HG02885 (cell line): Measurements from ENCODE around the gene CCDC71.

ENCODE experiments used
- ATAC-seq: cut with Tn5 transposase; IDR thresholded peaks from one replicate; pipeline ENCODE4 v1.9.1; 2021; ENCODE audit warnings: mild to moderate bottlenecking; ENCODE audit not compliant: unreplicated experiment, poor library complexity

CCDC71 gene

DNA sequence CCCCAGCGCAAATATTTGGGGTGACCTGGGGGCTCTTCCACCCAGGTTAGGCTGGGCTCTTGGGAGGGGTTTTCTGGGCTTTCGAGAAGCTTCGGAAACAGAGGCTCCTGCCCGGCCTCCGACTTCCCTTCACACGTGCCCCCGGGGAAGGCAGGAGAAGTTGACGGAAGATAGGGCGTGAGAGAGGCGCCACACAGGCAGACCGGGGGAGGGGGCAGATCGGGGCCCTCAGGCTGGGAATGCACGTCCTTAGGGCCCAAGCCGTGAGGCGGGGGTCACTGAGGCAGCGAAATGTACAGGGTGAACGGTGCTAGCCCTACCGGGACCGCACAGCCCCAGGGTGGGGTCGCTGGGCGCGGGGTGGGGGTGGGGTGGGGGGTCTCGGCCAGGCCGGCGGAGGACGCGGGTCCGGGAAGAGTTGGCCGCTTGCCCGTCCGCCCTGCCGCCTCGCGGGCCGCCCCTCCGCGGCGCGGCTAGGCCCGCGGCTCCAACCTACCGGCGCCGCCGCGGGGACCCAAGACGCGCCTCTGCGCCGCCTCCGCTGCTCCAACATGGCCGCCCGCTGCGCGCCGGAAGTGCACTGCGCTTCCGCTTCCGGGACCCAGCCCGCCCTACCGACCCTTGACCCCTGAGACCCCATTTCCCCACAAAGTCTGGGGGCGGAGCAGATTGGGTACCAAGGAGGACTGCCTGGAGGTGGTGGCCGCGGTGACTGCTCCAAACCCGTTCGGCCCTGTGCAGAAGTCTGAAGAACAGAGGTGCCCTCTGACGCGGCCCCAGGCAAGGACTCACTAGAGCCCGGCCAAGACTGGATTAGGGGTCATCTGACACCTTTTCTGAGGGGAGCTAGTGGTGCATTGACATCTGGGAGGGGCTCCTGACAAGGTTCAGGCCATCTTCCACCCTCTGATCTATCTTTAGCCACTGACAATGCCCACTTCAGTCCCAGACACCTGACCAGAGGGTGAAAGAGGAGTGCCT is at the start of gene CCDC71:
TSS of gene CCDC71 (minus strand) at position 561 of the 981 bp plus-strand sequence. CDS start 2,123 bp downstream, outside the sequence.
- peak; percentile 83 for ATAC-seq

DNA sequence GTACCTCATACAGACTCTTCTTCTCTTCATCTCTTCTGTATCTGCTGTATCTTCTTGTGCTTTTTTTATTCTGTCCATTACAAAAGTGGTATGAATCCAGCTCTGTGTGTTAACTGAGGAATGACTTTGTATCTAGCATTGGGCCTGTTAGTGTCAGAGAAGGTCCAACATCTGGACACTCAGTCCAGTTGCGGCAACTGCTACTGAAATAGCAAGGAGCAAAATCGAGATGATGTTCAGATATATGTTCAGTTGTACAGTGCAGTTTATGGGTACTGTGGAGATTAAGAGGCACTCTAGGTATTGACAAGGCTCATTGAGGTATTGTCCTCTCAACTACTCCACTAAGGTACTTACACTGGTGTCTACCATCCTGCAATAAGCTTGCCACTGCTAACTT is 47.9 kb upstream of the CCDC71 start:
- ATAC-seq, result no peak

DNA sequence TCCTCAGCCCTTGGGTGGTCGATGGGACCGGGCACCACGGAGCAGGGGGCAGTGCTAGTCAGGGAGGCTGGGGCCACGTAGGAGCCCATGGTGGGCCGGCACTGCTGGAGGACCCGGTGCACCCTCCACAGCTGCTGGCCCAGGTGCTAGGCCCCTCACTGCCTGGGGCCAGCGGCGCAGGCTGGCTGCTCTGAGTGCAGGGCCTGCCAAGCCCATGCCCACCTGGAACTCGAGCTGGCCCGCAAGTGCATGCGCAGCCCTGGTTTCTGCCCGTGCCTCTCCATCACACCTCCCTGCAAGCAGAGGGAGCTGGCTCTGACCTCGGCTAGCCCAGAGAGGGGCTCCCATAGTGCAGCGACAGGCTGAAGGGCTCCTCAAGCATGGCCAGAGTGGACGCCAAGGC is 47.4 kb upstream of the CCDC71 start:
- ATAC-seq, result no peak

DNA sequence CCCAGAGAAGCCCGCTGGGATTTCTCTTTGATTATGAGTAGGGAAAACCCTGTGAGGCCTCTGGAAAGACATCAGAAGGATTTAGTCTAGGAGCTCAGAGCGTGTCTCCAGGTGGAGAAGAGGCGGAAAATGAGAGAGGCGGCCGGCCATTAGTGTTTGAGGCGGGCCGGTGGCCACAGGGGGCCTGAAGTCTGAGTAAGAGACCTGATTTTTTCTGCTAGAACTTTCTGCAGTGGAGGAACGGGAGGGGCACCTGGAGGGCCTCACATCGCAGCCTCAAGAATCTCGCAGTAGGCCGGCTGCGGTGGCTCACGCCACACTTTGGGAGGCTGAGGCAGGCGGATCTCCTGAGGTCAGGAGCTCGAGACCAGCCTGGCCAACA is 33.8 kb upstream of the CCDC71 start:
- ATAC-seq, result no peak

DNA sequence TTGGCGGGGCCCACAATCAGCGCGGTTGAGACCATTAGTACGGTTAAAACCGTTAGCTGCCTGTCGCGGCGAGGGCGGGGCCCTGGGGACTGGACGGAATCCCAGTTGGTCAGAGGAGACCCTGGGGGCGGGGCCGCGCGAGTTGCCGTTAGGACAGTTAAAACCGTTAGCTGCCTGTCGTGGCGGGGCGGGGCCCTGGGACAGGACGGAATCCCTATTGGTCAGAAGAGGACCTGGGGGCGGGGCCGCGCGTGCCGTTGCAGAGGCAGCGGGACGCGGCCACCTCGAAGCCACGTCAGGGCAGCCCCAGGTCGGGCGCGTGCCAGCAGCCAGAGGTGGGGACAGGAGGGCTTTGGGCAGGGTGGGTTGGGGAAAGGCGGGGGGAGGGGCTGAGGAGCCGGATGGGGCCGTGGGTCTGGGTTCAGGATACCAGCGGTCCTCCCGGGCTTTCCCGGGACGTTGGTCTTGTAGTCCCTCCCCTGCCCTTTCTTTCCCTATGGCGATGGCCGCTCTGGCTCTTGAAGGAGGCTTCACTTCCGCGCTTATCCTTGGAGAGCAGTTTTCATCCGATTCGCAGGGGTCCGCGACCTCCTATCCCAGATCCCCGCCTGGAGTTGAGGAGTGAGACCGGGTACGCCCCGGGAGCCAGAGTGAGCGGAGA is 33.2 kb upstream of the CCDC71 start:
- no peak for ATAC-seq

DNA sequence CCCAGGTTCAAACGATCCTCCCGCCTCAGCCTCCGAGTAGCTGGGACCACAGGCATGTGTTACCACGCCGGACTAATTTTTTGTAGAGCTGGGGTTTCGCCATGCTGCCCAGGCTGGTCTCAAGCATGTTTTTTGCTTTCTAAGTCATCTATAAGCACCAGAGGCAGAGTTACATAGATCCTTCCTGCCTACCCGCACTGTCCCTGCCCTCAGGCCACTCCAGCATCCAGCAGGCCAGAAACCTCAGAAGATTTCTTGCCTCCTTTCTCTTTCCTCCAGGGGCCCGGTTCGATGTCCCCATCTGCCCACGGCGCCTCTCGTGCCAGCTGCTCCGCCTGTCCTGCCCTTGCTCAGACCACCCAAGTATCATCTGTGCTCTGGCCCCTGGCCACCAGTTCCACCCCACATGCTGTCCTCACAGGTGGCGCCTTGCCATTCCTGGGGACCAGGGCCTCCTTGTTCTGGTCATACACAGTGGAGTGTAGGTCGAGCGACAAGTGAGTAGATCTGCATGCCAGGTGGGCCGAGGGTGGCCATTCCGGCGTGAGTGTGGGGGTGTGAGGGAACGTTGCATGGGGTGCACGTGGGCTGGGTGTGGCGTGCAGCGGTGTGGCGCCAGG is 32.6 kb upstream of the CCDC71 start:
- no peak for ATAC-seq

DNA sequence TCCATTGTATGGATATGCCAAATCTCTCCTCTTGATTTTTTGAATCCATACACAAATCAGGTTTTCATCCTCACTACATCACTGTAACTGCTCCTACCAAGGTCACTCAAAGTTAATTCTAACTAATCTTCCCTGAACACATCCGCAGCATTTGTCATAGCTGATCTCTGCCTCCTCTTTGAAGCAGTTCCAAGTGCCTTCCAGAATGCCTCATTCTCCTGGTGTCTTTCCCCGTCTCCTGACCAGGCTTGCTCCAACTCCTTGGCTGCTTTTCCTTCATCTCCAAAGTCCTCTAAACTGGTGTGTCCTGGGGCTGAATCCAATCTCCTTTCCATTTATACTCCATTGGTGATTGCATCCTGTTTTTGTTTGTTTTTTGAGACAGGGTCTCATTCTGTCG is 32.0 kb upstream of the CCDC71 start:
- ATAC-seq, result no peak

DNA sequence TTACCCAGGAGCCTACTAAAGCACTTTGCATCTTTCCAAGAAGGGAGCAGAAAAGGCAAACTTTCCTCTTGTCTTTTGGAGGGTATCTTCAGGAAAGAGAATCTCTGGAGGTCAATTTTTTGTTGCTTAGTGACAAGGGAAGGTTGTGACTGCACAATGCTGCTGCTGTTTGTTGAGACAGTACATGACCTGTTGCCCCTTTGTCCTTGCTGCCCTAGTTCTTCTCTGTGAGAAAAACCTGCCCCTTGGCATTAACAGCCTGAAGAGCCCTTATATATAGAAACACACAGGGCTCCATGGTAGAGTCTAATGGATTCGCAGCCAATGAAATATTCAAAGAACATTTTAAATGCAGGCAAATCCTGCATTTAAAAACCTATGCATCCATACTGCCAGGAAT is 25.6 kb upstream of the CCDC71 start:
- ATAC-seq, result no peak

DNA sequence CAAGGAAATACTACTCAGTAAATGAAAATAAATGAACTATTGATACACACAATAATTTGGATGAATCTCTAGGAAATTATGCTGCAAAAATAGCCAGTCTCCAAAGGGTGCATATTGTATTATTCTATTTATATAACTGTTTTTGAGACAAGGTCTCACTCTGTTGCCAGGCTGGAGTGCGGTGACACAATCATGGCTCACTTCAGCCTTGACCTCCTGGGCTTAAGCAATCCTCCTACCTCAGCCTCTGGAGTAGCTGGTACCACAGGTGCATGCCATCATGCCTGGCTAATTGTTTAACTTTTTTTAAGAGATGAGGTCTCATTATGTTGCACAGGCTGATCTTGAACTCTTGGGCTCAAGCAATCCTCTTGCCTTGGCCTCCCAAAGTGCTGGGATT is 17.7 kb upstream of the CCDC71 start:
- ATAC-seq, result no peak

DNA sequence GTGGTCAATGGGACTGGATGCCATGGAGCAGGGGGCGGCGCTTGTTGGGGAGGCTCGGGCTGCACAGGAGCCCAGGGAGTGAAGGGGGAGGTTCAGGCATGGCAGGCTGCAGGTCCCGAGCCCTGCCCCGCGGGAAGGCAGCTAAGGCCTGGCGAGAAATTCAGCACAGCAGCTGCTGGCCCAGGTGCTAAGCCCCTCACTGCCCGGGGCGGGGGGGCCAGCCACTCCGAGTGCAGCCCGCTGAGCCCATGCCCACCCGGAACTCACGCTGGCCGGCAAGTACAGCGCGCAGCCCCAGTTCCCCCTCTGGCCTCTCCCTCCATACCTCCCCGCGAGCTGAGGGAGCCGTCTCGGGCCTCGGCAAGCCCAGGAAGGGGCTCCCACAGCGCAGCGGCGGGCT is 16.6 kb upstream of the CCDC71 start:
- no peak for ATAC-seq

DNA sequence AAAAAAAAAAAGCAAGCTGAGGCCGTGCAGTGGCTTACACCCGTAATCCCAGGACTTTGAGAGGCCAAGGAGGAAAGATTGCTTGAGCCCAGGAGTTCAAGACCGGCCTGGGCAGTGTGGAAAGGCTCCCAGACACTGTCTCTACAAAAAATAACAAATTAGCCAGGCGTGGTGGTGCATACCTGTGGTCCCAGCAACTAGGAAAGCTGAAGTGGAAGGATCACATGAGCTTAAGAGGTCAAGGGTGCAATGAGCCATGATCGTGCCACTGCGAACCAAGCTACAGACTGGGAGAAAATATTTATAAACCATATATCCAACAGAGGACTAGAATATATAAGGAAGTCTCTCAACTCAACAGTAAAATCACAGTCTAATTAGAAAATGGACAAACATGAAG is 15.2 kb upstream of the CCDC71 start:
- no peak for ATAC-seq

DNA sequence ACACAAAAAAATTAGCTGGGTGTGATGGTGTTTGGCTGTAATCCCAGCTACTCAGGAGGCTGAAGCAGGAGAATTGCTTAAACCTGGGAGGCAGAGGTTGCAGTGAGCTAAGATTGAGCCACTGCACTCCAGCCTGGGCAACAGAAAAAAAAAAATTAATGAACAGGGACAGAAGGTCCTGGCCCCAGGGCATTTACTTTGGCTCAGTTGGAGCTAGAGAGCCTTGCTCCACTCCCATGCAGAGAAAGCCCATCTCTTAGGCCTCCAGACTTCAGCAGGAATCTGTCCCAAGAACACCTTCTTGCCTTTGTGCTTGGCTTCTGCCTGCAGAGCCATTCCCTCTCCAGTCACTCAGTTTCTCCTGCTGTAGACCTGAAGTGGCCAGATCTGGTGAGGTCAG is 14.0 kb upstream of the CCDC71 start:
- no peak for ATAC-seq

DNA sequence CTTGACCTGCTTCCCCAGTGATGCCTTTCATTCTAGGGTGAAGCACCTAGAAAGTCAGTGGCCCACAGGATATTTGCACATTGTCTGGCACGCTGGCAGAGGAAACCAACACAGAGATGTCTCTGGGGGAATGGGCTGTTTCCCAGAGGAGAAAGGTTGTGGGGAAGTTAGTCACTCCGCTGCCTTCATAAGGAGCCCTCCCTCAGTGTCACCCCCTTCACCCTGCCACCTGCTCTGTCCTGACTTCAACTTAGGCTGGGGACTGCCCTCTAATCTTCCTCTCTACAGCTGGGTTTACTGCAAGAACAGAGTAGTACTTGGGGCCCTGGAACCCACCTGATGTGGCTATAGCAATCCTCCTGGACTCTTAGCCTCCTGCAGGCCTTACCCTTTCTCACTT is 10.9 kb upstream of the CCDC71 start:
- ATAC-seq, result no peak

DNA sequence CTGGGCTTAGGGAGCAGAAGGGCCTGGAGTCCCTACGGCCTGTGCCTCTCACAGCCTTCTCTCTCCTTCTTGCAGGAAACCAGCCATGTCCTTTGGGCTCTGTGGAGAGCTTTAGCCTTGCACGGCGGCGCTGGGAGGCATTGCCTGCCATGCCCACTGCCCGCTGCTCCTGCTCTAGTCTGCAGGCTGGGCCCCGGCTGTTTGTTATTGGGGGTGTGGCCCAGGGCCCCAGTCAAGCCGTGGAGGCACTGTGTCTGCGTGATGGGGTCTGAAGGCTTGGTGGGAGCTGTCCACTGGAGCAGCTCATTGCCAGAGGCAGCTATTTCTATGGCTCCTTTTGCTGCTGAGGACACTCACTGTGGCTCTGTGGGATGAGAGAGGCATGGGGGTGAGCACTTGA is 9.4 kb upstream of the CCDC71 start:
- ATAC-seq, result no peak

DNA sequence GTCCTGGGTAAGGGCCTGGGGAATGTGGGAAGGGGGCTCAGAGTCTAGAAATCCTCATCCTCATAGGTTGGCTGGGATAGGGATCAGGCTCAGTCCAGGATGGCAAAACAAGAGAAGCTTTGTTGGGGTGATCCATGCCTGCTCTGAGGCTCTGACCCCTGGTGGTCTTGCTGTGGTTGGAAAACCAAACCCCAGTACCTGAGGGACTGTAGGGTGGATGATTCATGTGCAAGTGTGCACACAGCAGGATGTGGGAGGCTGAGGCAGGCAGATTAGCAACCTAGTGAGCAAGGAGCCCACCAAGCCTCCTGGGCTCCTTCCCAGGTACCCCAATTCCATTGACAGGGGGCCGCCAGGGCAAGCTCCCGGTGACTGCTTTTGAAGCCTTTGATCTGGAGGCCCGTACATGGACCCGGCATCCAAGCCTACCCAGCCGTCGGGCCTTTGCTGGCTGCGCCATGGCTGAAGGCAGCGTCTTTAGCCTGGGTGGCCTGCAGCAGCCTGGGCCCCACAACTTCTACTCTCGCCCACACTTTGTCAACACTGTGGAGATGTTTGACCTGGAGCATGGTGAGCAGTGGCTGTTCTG is 8.4 kb upstream of the CCDC71 start:
- no peak for ATAC-seq

DNA sequence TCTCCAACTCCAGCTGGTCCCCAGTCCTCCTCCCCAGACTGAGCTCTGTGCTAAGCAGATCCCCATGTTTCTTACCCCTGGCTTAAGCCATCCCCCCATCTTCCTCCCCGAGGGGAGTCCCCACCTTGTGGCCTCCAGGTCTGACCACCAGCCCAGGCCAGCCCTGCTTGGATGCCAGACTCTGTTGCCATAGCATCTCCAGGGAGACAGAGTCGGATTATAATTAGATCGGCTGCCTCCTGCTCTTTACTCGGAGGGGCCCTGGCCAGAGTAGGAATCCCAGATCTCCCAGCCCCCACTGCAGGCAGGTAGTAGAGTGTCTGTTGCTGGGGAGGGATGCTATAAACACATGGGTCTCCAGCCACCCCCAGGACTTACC is 7.7 kb upstream of the CCDC71 start:
- no peak for ATAC-seq

DNA sequence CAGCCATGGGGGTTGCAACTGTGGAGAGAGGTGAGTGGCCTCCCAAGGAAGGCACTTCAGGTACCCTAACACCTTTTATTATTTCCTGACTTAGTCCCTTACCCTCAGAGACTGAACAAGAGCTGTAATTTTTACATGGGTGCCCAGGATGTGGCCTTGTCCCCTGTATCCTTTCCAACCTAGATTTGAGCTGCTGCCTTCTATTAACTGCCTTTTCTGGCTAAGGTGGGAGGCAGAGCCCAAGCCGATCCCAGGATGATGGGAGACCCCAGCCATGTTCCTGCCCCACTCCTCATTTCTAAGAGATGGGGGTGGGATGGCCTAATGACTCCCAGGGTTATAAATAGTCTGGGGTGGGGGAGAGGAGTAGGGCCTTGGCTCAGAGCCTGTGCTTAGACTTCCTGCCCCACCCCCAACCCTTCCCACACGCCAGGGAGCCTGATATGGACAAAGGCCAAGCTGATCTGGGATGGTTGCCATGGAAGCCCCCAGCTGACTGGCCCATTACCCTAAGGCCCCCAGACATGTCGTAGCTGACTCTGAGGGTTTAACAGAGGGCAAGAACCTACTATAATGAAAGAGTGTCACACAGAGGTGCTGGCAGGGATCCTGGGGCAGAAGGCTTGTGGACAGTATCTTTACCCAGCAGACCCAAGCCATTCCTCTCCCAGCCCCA is 7.1 kb upstream of the CCDC71 start:
- ATAC-seq, result no peak

DNA sequence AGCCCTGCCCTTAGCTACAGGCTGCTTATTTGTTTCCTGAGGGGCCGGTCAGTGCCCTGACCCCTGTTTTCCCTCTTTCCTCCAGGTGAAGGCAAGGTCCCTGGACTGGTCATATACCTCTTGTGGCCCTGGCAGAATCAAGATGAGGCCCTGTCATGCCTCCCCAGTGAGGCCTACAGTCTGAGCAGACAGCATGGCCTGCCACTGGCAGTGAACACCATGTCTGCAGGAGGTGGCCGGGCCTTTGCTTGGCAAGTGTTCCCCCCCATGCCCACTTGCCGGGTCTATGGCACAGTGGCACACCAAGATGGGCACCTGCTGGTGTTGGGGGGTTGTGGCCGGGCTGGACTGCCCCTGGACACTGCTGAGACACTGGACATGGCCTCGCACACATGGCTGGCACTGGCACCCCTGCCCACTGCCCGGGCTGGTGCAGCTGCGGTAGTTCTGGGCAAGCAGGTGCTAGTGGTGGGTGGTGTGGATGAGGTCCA is 6.5 kb upstream of the CCDC71 start:
- ATAC-seq, result no peak

DNA sequence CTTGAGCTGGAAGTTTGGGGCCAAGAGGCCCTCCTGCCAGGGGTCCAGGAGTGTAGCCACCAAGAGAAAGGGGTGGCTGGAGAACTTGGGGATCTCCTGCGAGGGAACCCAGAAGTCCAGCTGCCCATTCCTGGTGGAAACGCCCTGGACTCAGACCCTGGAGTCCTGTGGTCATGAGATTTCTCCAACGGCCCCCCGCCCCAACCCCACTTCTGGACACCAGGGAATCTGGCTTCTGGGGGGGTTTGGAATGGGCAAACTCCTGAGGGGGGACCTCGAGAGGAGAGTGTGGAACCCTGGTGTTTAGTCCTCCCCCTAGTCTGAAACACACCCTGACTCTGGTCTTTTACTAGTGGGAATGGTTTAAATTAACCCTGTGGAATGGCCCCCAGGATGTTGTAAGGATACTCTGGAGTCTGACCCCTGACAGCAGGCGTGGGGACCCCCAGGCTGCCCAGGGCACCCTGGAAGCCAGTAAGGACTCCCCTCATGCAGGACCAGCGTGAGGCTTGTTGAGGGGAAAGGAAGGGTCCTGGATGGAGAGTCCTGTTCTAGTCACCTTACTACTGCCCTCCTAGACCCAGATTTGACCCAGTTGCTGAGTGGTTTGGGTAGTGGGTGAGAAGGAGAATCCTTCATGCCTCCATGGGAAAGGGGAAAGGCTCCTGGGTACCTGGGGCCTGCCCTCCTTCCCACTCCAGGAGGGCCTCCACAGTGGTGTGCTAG is 5.8 kb upstream of the CCDC71 start:
- ATAC-seq, result no peak
